Caco-2 (cell line): ENCODE measurements around the gene SUN2. TPM values are rescaled to one million over a fixed set of nuclear protein-coding genes. Genes with fewer than 3 reads are reported as not detected.

ENCODE experiments used
- BruUV-seq: library from RNA; stranded (reverse); fragments of 400-500 nt; replicated peaks from 2 replicates; lab custom pipeline; 2021; lab: Mats Ljungman, UMichigan
- CTCF ChIA-PET: fragments of 300-600 bp; sonication (Branson Sonifier 250); formaldehyde crosslinking; loops from one replicate; lab custom pipeline; 2022; ENCODE audit warnings: antibody characterized with exemption; lab: Charles Lee
- POLR2A ChIA-PET: fragments of 300-600 bp; sonication (Branson Sonifier 250); formaldehyde crosslinking; loops from one replicate; lab custom pipeline; 2022; ENCODE audit warnings: antibody characterized with exemption; lab: Charles Lee
- DNase-seq, 2 experiments: peaks; one replicate each; pipeline versions ENCODE4 v3.0.0 to v3.0.0-alpha.2; 2020 to 2022
- H3K27me3 ChIP-seq: replicated peaks from 2 replicates; pipeline ENCODE4 v1.6.0; 2011; ENCODE audit warnings: low read length; ENCODE audit not compliant: control insufficient read depth, insufficient read depth
- H3K36me3 ChIP-seq: 2 replicates; pipeline ENCODE4 v1.5.1; 2011; ENCODE audit warnings: low read length; ENCODE audit not compliant: control insufficient read depth, insufficient read depth
- H3K4me1 ChIP-seq: fragments of 250-450 bp; sonication (Bioruptor Pico); 2 replicates; pipeline ENCODE4 v1.5.1; 2020; ENCODE audit warnings: mild to moderate bottlenecking
- H3K4me3 ChIP-seq: 2 replicates; pipeline ENCODE4 v1.5.1; 2011; ENCODE audit warnings: low read depth, mild to moderate bottlenecking, control low read depth, low read length
- H3K9me3 ChIP-seq: fragments of 250-450 bp; sonication (Bioruptor Pico); 2 replicates; pipeline ENCODE4 v1.5.1; 2020; ENCODE audit warnings: mild to moderate bottlenecking, moderate library complexity
- H3K27ac Mint-ChIP-seq: one replicate; pipeline ENCODE4 v1.8.0; 2022; ENCODE audit warnings: mixed read lengths; ENCODE audit not compliant: unreplicated experiment
- H3K27me3 Mint-ChIP-seq: one replicate; pipeline ENCODE4 v1.8.0; 2022; ENCODE audit warnings: mixed read lengths; ENCODE audit not compliant: insufficient read depth, unreplicated experiment
- H3K36me3 Mint-ChIP-seq: one replicate; pipeline ENCODE4 v1.8.0; 2022; ENCODE audit warnings: mild to moderate bottlenecking, mixed read lengths; ENCODE audit not compliant: insufficient read depth, unreplicated experiment
- H3K4me1 Mint-ChIP-seq: one replicate; pipeline ENCODE4 v1.8.0; 2022; ENCODE audit warnings: low read depth, mixed read lengths; ENCODE audit not compliant: unreplicated experiment
- H3K4me3 Mint-ChIP-seq: one replicate; pipeline ENCODE4 v1.8.0; 2022; ENCODE audit warnings: mild to moderate bottlenecking, moderate library complexity, mixed read lengths; ENCODE audit not compliant: unreplicated experiment
- H3K9me3 Mint-ChIP-seq: one replicate; pipeline ENCODE4 v1.8.0; 2022; ENCODE audit warnings: mixed read lengths; ENCODE audit not compliant: unreplicated experiment
- intact Hi-C: fragments of 100-400 bp; cut with micrococcal nuclease; formaldehyde crosslinking; loops from one replicate; pipeline ENCODE4 v1.10.0; 2022; ENCODE audit not compliant: unreplicated experiment
- total RNA-seq: library from RNA; stranded (reverse); gene quantifications from 2 replicates; pipeline ENCODE4 v1.2.3, GENCODE V29; 2022
- TF ChIP-seq, protein P1 (sequence below), 2 experiments: fragments of 200-600 bp in 1 of 2; IDR thresholded peaks; 1 replicate in 1 of 2; 2 replicates in 1 of 2; pipeline versions ENCODE4 v1.5.1 to v1.8.0; 2011 to 2022; ENCODE audit warnings: antibody characterized with exemption in 1 of 2, control low read depth in 1 of 2, inconsistent platforms in 1 of 2, low read depth in 1 of 2, low read length in 1 of 2, mild to moderate bottlenecking in 1 of 2, moderate library complexity in 1 of 2; ENCODE audit not compliant: insufficient read depth in 1 of 2, severe bottlenecking in 1 of 2, unreplicated experiment in 1 of 2

The SUN2 gene
- total RNA-seq, 1 experiment from 2014 or later, result 67.8 TPM

DNA sequence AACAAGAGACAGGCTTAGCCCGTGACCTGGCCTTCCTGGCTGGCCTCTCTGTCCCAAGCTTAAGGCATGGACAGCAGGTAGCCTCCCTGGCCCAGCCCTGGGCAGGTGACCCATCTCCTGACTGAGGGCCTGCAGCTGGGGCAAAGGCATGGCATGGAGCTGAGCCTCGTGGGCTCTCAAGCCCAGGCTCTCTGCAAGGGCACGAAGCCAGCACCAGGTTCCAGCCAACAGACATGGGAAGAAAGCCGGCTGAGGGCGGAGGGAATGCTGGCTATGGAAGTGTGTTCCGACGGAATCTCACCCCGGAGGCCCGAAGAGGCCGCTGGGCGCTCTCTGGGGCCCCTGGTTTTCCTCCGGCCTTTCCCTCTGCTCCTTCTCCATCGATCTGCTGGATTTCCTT lies 25.2 kb upstream of the SUN2 start:
- no peak overlapping the region for H3K4me3 Mint-ChIP-seq

DNA sequence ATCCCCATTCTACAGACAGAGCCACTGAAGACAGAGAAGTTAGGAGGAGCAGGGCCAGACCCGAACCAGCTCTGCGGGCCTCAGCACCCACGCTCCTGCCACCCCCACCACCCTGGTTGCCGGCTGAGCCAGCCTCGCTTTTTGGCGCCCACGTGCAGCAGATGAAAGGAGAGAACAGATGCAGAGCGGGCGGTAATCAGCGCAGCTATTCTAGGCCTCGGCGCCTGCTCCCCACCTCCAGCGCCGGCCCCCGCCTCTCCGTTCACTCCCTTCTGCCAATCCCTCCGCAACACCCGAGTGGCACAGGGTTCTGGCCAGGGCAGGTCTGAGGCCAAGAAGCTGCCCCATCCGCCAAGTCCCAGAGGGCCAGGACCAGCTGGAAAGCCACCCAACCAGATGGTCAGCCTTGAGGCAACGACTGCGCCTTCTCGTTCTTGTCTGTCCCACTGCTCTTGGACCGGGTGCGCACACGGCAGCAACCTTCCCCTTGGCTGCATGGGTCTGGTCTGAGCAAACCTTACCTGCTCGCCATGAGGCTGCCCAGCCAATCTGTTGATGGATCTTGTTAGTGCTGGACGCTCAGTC lies 21.4 kb upstream of the SUN2 start:
- H3K4me3 Mint-ChIP-seq, result no peak overlapping the region
- ChIA-PET CTCF (interaction anchor here (0.6 kb wide), 1 partner anchor 87 kb away, joined by 6 read pairs; no protein-coding TSS in a partner anchor), POLR2A (no interaction called here)
- H3K27ac Mint-ChIP-seq, result no peak overlapping the region
- no peaks in the 10 kb centered on the region for H3K27me3 Mint-ChIP-seq
- TF ChIP-seq, protein P1, sequence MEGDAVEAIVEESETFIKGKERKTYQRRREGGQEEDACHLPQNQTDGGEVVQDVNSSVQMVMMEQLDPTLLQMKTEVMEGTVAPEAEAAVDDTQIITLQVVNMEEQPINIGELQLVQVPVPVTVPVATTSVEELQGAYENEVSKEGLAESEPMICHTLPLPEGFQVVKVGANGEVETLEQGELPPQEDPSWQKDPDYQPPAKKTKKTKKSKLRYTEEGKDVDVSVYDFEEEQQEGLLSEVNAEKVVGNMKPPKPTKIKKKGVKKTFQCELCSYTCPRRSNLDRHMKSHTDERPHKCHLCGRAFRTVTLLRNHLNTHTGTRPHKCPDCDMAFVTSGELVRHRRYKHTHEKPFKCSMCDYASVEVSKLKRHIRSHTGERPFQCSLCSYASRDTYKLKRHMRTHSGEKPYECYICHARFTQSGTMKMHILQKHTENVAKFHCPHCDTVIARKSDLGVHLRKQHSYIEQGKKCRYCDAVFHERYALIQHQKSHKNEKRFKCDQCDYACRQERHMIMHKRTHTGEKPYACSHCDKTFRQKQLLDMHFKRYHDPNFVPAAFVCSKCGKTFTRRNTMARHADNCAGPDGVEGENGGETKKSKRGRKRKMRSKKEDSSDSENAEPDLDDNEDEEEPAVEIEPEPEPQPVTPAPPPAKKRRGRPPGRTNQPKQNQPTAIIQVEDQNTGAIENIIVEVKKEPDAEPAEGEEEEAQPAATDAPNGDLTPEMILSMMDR (IDR thresholded peaks at IDR 0.05; ENCODE audit: insufficient read depth in 1 of 2, low read depth in 1 of 2, low read length in 1 of 2, severe bottlenecking in 1 of 2, unreplicated experiment in 1 of 2), result no peak
- DNase-seq, result no peak
- BruUV-seq, result no TSS peak
- H3K9me3 Mint-ChIP-seq, result no peaks in the 10 kb centered on the region
- Histone ChIP-seq H3K9me3 (no peaks in the 10 kb centered on the region), H3K27me3 (no peaks in the 10 kb centered on the region), H3K4me3 (no peak overlapping the region), H3K36me3 (no peaks in the 10 kb centered on the region), H3K4me1 (no peaks in the 10 kb centered on the region)
- peaks cover 6% of the 10 kb centered on the region for H3K36me3 Mint-ChIP-seq
- H3K4me1 Mint-ChIP-seq, result no peaks in the 10 kb centered on the region
- intact Hi-C loops, result no loop called here

More for the DNA sequence above, 25.2 kb upstream of the SUN2 start:
- H3K4me1 Mint-ChIP-seq, result no peaks in the 10 kb centered on the region
- H3K4me3 ChIP-seq, result no peak overlapping the region
- H3K9me3 ChIP-seq, result no peaks in the 10 kb centered on the region
- H3K9me3 Mint-ChIP-seq, result no peaks in the 10 kb centered on the region
- H3K36me3 ChIP-seq, result no peaks in the 10 kb centered on the region
- CTCF ChIA-PET, result interaction anchor here (0.6 kb wide), 1 partner anchor 15 kb away, joined by 5 read pairs; no protein-coding TSS in a partner anchor
- intact Hi-C loops, result no loop called here
- H3K36me3 Mint-ChIP-seq, result peaks cover 6% of the 10 kb centered on the region
- no peaks in the 10 kb centered on the region for H3K27me3 ChIP-seq
- no TSS peak for BruUV-seq
- H3K27me3 Mint-ChIP-seq, result no peaks in the 10 kb centered on the region
- TF ChIP-seq, protein P1 (IDR thresholded peaks at IDR 0.05; ENCODE audit: insufficient read depth in 1 of 2, low read depth in 1 of 2, low read length in 1 of 2, severe bottlenecking in 1 of 2, unreplicated experiment in 1 of 2), result no peak
- DNase-seq, result no peak
- no peaks in the 10 kb centered on the region for H3K4me1 ChIP-seq
- POLR2A ChIA-PET, result no interaction called here
- no peak overlapping the region for H3K27ac Mint-ChIP-seq

DNA sequence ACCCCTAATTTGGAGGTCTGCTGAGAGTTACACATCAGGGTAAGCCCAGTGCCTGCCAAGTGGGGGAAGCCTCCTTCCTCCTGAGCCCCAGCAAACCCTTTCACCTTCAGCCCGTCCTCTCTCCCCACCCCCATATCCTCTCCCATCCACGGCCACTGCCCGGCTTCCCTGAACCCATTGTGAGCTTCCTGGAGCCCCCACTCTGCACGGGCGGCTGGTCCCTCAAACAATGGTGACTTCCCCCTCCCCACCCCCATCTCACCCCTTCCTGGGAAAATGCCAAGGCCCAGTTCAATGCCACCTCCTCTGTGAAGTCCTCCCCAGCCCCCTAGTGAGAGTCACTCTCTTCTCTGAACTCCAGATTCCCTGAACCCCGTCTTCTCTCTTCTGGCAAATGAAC lies 20.3 kb upstream of the SUN2 start:
- Mint-ChIP-seq H3K27me3 (no peaks in the 10 kb centered on the region), H3K4me3 (no peak overlapping the region), H3K4me1 (no peaks in the 10 kb centered on the region), H3K27ac (no peak overlapping the region), H3K36me3 (no peaks in the 10 kb centered on the region), H3K9me3 (no peaks in the 10 kb centered on the region)
- no peaks in the 10 kb centered on the region for H3K9me3 ChIP-seq
- TF ChIP-seq, protein P1 (IDR thresholded peaks at IDR 0.05; ENCODE audit: insufficient read depth in 1 of 2, low read depth in 1 of 2, low read length in 1 of 2, severe bottlenecking in 1 of 2, unreplicated experiment in 1 of 2), result no peak
- no TSS peak for BruUV-seq
- no peak overlapping the region for H3K4me3 ChIP-seq
- H3K27me3 ChIP-seq, result no peaks in the 10 kb centered on the region
- ChIA-PET POLR2A (no interaction called here), CTCF (no interaction called here)
- no peaks in the 10 kb centered on the region for H3K36me3 ChIP-seq
- H3K4me1 ChIP-seq, result no peaks in the 10 kb centered on the region
- no peak for DNase-seq
- intact Hi-C loops, result no loop called here
